ENCODE results near the gene PRMT3. TPM values are rescaled to one million over a fixed set of nuclear protein-coding genes. Genes with fewer than 3 reads are reported as not detected.

The PRMT3 gene
- total RNA-seq, 1 experiment from 2014 or later: 22.6 TPM

- no peak overlapping the region for H3K9ac ChIP-seq (ENCODE audit: extremely low read depth, insufficient read length, low read length)
- no peaks in the 10 kb centered on the region for H4K20me1 ChIP-seq (ENCODE audit: control insufficient read depth, insufficient read depth, insufficient read length)
- H3K23ac ChIP-seq (ENCODE audit: insufficient read length, low read depth, low read length): no peak overlapping the region
- H4K91ac ChIP-seq (ENCODE audit: insufficient read length, low read depth, low read length): no peak overlapping the region
- H3K36me3 Mint-ChIP-seq (ENCODE audit: insufficient read depth in 1 of 3, low read depth in 3 of 3): peaks cover 16 to 20% (median 19%) of the 10 kb centered on the region in 3 experiments
- H2BK12ac ChIP-seq (ENCODE audit: insufficient read length, low read depth, low read length): no peak overlapping the region
- H3K18ac ChIP-seq (ENCODE audit: insufficient read length, low read depth, low read length): no peak overlapping the region
- no peak for DNase-seq
- peaks cover 25% of the 10 kb centered on the region in 2 experiments for H3K4me1 Mint-ChIP-seq
- peaks cover 8% of the 10 kb centered on the region for H3K9me3 ChIP-seq (ENCODE audit: control insufficient read depth, low read depth, low read length)
- peaks cover 2% of the 10 kb centered on the region; the same call in 1 of the 2 replicates for H3K4me1 ChIP-seq (ENCODE audit: insufficient read depth, low read length)
- H3T11ph ChIP-seq (ENCODE audit: low read length): no peak overlapping the region
- H2BK120ac ChIP-seq (ENCODE audit: low read depth, low read length, poor library complexity, severe bottlenecking): no peak overlapping the region
- H3K4ac ChIP-seq (ENCODE audit: low read depth, low read length): no peak overlapping the region
- H3K27ac ChIP-seq (ENCODE audit: insufficient read length, low read depth, low read length): no peak overlapping the region
- H3K4me2 ChIP-seq (ENCODE audit: insufficient read depth, insufficient read length, low read length): no peak overlapping the region
- H2AFZ ChIP-seq (ENCODE audit: low read length): no peak overlapping the region
- WGBS (ENCODE audit: extremely low coverage, insufficient read length, low lambda C conversion rate): no CpG with 5 or more reads among the region's 6 CpGs
- no peak overlapping the region for H2BK15ac ChIP-seq (ENCODE audit: low read depth, low read length)
- H3K4me3 Mint-ChIP-seq: no peak overlapping the region
- no peak overlapping the region for H2BK5ac ChIP-seq (ENCODE audit: insufficient read length, low read length)
- TF ChIP-seq CTCF (conservative IDR thresholded peaks at IDR 0.05): no peak
- H4K5ac ChIP-seq (ENCODE audit: insufficient read length, low read depth, low read length): no peak overlapping the region
- no peak overlapping the region for H3K14ac ChIP-seq (ENCODE audit: insufficient read depth, low read length)
- peaks cover 9 to 13% of the 10 kb centered on the region in 2 experiments; a peak in 4 of 5 replicates for H3K9me3 Mint-ChIP-seq
- H3K23me2 ChIP-seq (ENCODE audit: insufficient read length, low read depth, low read length, poor library complexity, severe bottlenecking): no peaks in the 10 kb centered on the region
- H2BK20ac ChIP-seq (ENCODE audit: low read depth, low read length, poor library complexity, severe bottlenecking): no peak overlapping the region
- H2AK5ac ChIP-seq (ENCODE audit: insufficient read length, low read length): no peak overlapping the region
- no peaks in the 10 kb centered on the region for H3K79me1 ChIP-seq (ENCODE audit: insufficient read depth, low read depth, low read length, poor library complexity, severe bottlenecking)
- H3K56ac ChIP-seq (ENCODE audit: insufficient read length, low read depth, low read length): no peak overlapping the region
- no peaks in the 10 kb centered on the region for H3K79me2 ChIP-seq (ENCODE audit: insufficient read depth, low read length)
- H3K27me3 Mint-ChIP-seq (ENCODE audit: low read depth): no peaks in the 10 kb centered on the region
- H3K27ac Mint-ChIP-seq: no peak overlapping the region
- H3K27me3 ChIP-seq (ENCODE audit: insufficient read depth, low read length): no peaks in the 10 kb centered on the region
- no peak overlapping the region for H4K8ac ChIP-seq (replicated peaks; ENCODE audit: insufficient read length, low read depth, low read length)
Observed at GRCh38 chr11:20479513-20479912, 92.0 kb downstream of the PRMT3 start.
